Gastrocnemius medialis (tissue), 4 donors: Measurements from ENCODE around the gene SGPL1. TPM values are rescaled to one million over a fixed set of nuclear protein-coding genes. Genes with fewer than 3 reads are reported as not detected.

ENCODE experiments used
- ATAC-seq, 2 donors: fragments of 150-250 bp; one replicate each; pipeline ENCODE4 v1.9.1; 2016
- DNase-seq, 2 donors: peaks; one replicate each; pipeline ENCODE4 v3.0.0-alpha.2; 2019
- H3K27ac ChIP-seq, 4 donors: fragments of 200-600 bp; sonication (generic); 1 replicate in 1 of 4; 2 replicates in 3 of 4; pipeline ENCODE4 v1.5.1; 2016 to 2018; ENCODE audit warnings: mild to moderate bottlenecking in 2 of 4, moderate library complexity in 1 of 4
- H3K27me3 ChIP-seq, 3 donors: fragments of 200-600 bp; sonication (generic) in 2 of 3; 1 replicate in 1 of 3; 2 replicates in 2 of 3; pipeline versions ENCODE4 v1.5.1 to v1.6.0; 2016 to 2019; ENCODE audit warnings: mild to moderate bottlenecking in 1 of 3, moderate library complexity in 1 of 3
- H3K36me3 ChIP-seq, 2 donors: fragments of 200-600 bp; sonication (generic) in 1 of 2; one replicate each; pipeline ENCODE4 v1.5.1; 2017 to 2018
- H3K4me1 ChIP-seq, 2 donors: fragments of 200-600 bp; sonication (generic) in 1 of 2; one replicate each; pipeline ENCODE4 v1.5.1; 2016 to 2017; ENCODE audit warnings: mild to moderate bottlenecking in 2 of 2
- H3K4me3 ChIP-seq, 4 donors: fragments of 200-600 bp; sonication (generic) in 3 of 4; 1 replicate in 1 of 4; 2 replicates in 3 of 4; pipeline ENCODE4 v1.5.1; 2016 to 2019; ENCODE audit warnings: mild to moderate bottlenecking in 2 of 4
- H3K9me3 ChIP-seq, 3 donors: fragments of 200-600 bp; sonication (generic) in 2 of 3; 1 replicate in 1 of 3; 2 replicates in 2 of 3; pipeline ENCODE4 v1.5.1; 2016 to 2019
- POLR2A ChIP-seq, 2 donors: fragments of 450-650 bp; IDR thresholded peaks; one replicate each; pipeline ENCODE4 v1.6.1; 2017; ENCODE audit warnings: antibody characterized with exemption in 2 of 2, mild to moderate bottlenecking in 2 of 2, moderate library complexity in 2 of 2
- in situ Hi-C, 4 donors: fragments of 200-750 bp; cut with MboI; loops; one replicate each; pipeline versions ENCODE4 v1.15.0 to v1.8.0; 2017; ENCODE audit warnings: low sequenced_read_pairs in 4 of 4
- intact Hi-C: fragments of 100-400 bp; cut with DNase I; formaldehyde crosslinking; loops from one replicate; pipeline ENCODE4 v1.15.1; 2023; ENCODE audit warnings: low total_unique reads
- total RNA-seq, 4 donors: library from RNA; depleted of rRNA; stranded (reverse); fragments of >200 nt; gene quantifications; one replicate each; pipeline versions ENCODE4 v1.1.0 to v1.2.3, GENCODE V29; 2016
- TF ChIP-seq, protein P1 (sequence below), 5 experiments: fragments of 450-650 bp in 3 of 5; fragments of 200-600 bp in 2 of 5; sonication (generic) in 2 of 5; IDR thresholded peaks in 4 of 5; conservative IDR thresholded peaks in 1 of 5; 1 replicate in 4 of 5; 2 replicates in 1 of 5; pipeline ENCODE4 v1.5.1; 2016 to 2019; ENCODE audit warnings: antibody characterized with exemption in 5 of 5, mild to moderate bottlenecking in 3 of 5, moderate library complexity in 3 of 5

Gene SGPL1
- total RNA-seq, 4 donors from 2014 or later = 6.5 to 17.1 (median 11.3) TPM

GRCh38 chr10:70850097-70850496, 34.3 kb downstream of the SGPL1 start:
- TF ChIP-seq POLR2A (IDR thresholded peaks at IDR 0.05) = no peak
- TF ChIP-seq, protein P1, sequence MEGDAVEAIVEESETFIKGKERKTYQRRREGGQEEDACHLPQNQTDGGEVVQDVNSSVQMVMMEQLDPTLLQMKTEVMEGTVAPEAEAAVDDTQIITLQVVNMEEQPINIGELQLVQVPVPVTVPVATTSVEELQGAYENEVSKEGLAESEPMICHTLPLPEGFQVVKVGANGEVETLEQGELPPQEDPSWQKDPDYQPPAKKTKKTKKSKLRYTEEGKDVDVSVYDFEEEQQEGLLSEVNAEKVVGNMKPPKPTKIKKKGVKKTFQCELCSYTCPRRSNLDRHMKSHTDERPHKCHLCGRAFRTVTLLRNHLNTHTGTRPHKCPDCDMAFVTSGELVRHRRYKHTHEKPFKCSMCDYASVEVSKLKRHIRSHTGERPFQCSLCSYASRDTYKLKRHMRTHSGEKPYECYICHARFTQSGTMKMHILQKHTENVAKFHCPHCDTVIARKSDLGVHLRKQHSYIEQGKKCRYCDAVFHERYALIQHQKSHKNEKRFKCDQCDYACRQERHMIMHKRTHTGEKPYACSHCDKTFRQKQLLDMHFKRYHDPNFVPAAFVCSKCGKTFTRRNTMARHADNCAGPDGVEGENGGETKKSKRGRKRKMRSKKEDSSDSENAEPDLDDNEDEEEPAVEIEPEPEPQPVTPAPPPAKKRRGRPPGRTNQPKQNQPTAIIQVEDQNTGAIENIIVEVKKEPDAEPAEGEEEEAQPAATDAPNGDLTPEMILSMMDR (IDR thresholded peaks at IDR 0.05 in 4 of 5, conservative IDR thresholded peaks at IDR 0.05 in 1 of 5) = no peak
- ATAC-seq (no peak), DNase-seq (no peak)
- H3K4me3 ChIP-seq = no peak overlapping the region
- no peaks in the 10 kb centered on the region for H3K9me3 ChIP-seq
- H3K27me3 ChIP-seq = no peaks in the 10 kb centered on the region
- peaks cover 0 to 11% of the 10 kb centered on the region in 2 donors for H3K36me3 ChIP-seq
- in situ Hi-C loops (no loop called here), intact Hi-C loops (no loop called here)
- peaks cover 9% of the 10 kb centered on the region in 2 donors for H3K4me1 ChIP-seq
- H3K27ac ChIP-seq = no peak overlapping the region

DNA sequence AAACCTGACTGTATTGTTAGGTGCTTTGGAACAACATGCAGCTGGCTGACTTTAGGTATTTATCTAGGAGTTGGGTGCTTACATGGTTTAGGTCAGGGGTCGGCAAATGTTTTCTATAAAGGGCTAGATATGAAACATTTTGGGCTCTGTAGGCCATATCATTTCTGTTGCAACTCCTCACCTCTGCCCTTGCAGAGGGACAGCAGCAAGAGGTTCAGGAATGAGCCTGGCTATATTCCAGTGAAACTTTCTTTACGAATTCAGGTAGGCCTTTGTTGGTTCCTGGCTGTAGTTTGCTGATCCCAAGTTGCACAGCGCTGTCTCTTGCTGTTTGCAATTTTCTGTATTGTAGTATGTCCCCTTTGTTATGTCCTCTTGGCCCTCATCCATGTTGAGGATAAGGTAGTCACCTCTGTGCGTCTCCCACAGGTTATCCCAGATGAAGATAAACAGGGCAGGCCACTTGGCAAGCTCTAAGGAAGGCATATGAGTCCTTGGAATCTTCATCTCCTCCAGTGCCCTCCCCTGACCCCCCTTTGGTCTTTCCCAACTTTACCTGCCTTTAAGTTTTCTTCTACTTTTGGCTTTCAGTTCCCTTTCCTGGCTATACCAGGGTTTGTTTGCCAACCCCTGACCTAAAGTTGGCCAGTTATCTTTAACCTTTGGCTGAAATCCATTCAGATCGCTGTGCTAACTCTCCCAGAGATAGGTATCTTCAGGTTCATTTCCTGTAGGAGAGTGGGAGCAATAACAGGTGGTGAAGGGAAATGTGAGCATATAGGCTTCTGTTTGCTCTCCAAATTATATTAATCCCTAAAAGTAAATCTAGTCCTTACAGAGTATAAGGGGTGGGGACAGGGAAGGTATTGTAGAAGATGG, 36.1 kb downstream of the SGPL1 start:
- Histone ChIP-seq H3K27me3 (no peaks in the 10 kb centered on the region), H3K27ac (no peak overlapping the region), H3K4me3 (no peak overlapping the region), H3K9me3 (no peaks in the 10 kb centered on the region), H3K4me1 (peaks cover 9% of the 10 kb centered on the region in 2 donors), H3K36me3 (peaks cover 2 to 16% of the 10 kb centered on the region in 2 donors)
- DNase-seq (no peak), ATAC-seq (no peak)
- no peak for TF ChIP-seq POLR2A (IDR thresholded peaks at IDR 0.05)
- TF ChIP-seq, protein P1 (IDR thresholded peaks at IDR 0.05 in 4 of 5, conservative IDR thresholded peaks at IDR 0.05 in 1 of 5) = no peak
- intact Hi-C loops (no loop called here), in situ Hi-C loops (no loop called here)

- no peaks in the 10 kb centered on the region for H3K9me3 ChIP-seq
- no peak overlapping the region for H3K4me3 ChIP-seq
- intact Hi-C loops (no loop called here), in situ Hi-C loops (no loop called here)
- peaks cover 0 to under 1% of the 10 kb centered on the region in 2 donors for H3K4me1 ChIP-seq
- no peak for ATAC-seq
- peaks cover 2 to 27% of the 10 kb centered on the region in 2 donors for H3K36me3 ChIP-seq
- H3K27me3 ChIP-seq = no peaks in the 10 kb centered on the region
- H3K27ac ChIP-seq = no peak overlapping the region
- TF ChIP-seq, protein P1 (IDR thresholded peaks at IDR 0.05 in 4 of 5, conservative IDR thresholded peaks at IDR 0.05 in 1 of 5) = no peak
- DNase-seq = no peak
These were observed 37.3 kb downstream of the SGPL1 start for GRCh38 chr10:70853038-70853437.

DNA sequence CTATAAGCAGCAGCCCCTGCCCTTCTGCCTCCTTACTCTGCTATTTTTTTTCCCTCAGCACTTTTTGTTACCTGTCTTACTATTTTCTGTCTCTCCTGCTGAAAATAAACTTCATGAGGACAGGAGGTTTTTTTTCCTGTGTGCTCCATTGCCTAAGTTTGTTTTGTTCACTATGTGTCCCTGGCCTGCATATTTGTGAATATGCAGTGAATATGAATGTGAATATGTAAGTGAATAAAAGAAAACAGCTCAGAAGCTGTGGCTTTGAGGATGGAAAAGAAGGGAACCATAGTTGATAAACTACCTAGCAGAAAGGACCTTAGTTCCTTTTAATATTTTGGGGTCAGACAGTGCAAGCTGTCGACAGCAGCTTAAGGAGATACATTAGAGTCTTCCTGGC, 37.7 kb downstream of the SGPL1 start:
- Histone ChIP-seq H3K36me3 (peaks cover 2 to 31% of the 10 kb centered on the region in 2 donors), H3K4me3 (no peak overlapping the region), H3K27me3 (no peaks in the 10 kb centered on the region), H3K27ac (no peak overlapping the region), H3K4me1 (no peaks in the 10 kb centered on the region), H3K9me3 (no peaks in the 10 kb centered on the region)
- ATAC-seq (no peak), DNase-seq (no peak)
- in situ Hi-C loops (no loop called here), intact Hi-C loops (no loop called here)
- TF ChIP-seq POLR2A (IDR thresholded peaks at IDR 0.05) = no peak
- TF ChIP-seq, protein P1 (IDR thresholded peaks at IDR 0.05 in 4 of 5, conservative IDR thresholded peaks at IDR 0.05 in 1 of 5) = no peak
